Measurements from ENCODE around the gene MFAP2.

Gene MFAP2

GRCh38 chr1:16969057-16969611 is 11.3 kb downstream of the MFAP2 start:
- Histone ChIP-seq H3K27ac (no peak overlapping the region), H3K36me3 (ENCODE audit: insufficient read depth) (no peaks in the 10 kb centered on the region), H3K27me3 (ENCODE audit: insufficient read depth, low read depth) (no peaks in the 10 kb centered on the region), H4K20me1 (ENCODE audit: insufficient read depth) (no peaks in the 10 kb centered on the region), H3K79me2 (ENCODE audit: insufficient read depth, low read depth) (no peaks in the 10 kb centered on the region), H3K4me1 (ENCODE audit: low read depth, poor library complexity, severe bottlenecking) (no peaks in the 10 kb centered on the region), H3K9ac (no peak overlapping the region), H3K4me2 (no peak overlapping the region), H2AFZ (ENCODE audit: low read depth) (no peak overlapping the region), H3K4me3 (IDR thresholded peaks at IDR 0.05; ENCODE audit: insufficient read depth, low read depth, low read length) (no peak overlapping the region)
- TF ChIP-seq CTCF (conservative IDR thresholded peaks at IDR 0.05; ENCODE audit: low read depth, low read length), result no peak

- no peak overlapping the region for H2AFZ ChIP-seq (ENCODE audit: low read depth)
- H3K27ac ChIP-seq, result no peak overlapping the region
- no peaks in the 10 kb centered on the region for H3K36me3 ChIP-seq (ENCODE audit: insufficient read depth)
- TF ChIP-seq CTCF (conservative IDR thresholded peaks at IDR 0.05; ENCODE audit: low read depth, low read length), result no peak
- no peaks in the 10 kb centered on the region for H3K4me1 ChIP-seq (ENCODE audit: low read depth, poor library complexity, severe bottlenecking)
- no peaks in the 10 kb centered on the region for H4K20me1 ChIP-seq (ENCODE audit: insufficient read depth)
- no peak overlapping the region for H3K4me2 ChIP-seq
- H3K79me2 ChIP-seq (ENCODE audit: insufficient read depth, low read depth), result no peaks in the 10 kb centered on the region
- no peaks in the 10 kb centered on the region for H3K27me3 ChIP-seq (ENCODE audit: insufficient read depth, low read depth)
- no peak overlapping the region for H3K4me3 ChIP-seq (IDR thresholded peaks at IDR 0.05; ENCODE audit: insufficient read depth, low read depth, low read length)
- H3K9ac ChIP-seq, result no peak overlapping the region
Observed at GRCh38 chr1:16968372-16968771, 12.0 kb downstream of the MFAP2 start.

GRCh38 chr1:16967962-16968361 is 12.5 kb downstream of the MFAP2 start:
- Histone ChIP-seq H3K27ac (no peak overlapping the region), H3K27me3 (ENCODE audit: insufficient read depth, low read depth) (no peaks in the 10 kb centered on the region), H3K4me2 (no peak overlapping the region), H3K9ac (no peak overlapping the region), H2AFZ (ENCODE audit: low read depth) (no peak overlapping the region), H3K4me1 (ENCODE audit: low read depth, poor library complexity, severe bottlenecking) (no peaks in the 10 kb centered on the region), H3K79me2 (ENCODE audit: insufficient read depth, low read depth) (no peaks in the 10 kb centered on the region), H3K4me3 (IDR thresholded peaks at IDR 0.05; ENCODE audit: insufficient read depth, low read depth, low read length) (no peak overlapping the region), H4K20me1 (ENCODE audit: insufficient read depth) (no peaks in the 10 kb centered on the region), H3K36me3 (ENCODE audit: insufficient read depth) (no peaks in the 10 kb centered on the region)
- TF ChIP-seq CTCF (conservative IDR thresholded peaks at IDR 0.05; ENCODE audit: low read depth, low read length), result no peak

GRCh38 chr1:16967095-16967575 is 13.3 kb downstream of the MFAP2 start:
- H3K27me3 ChIP-seq (ENCODE audit: insufficient read depth, low read depth), result no peaks in the 10 kb centered on the region
- no peak overlapping the region for H3K4me2 ChIP-seq
- H3K4me3 ChIP-seq (IDR thresholded peaks at IDR 0.05; ENCODE audit: insufficient read depth, low read depth, low read length), result no peak overlapping the region
- H4K20me1 ChIP-seq (ENCODE audit: insufficient read depth), result no peaks in the 10 kb centered on the region
- no peak overlapping the region for H3K9ac ChIP-seq
- no peaks in the 10 kb centered on the region for H3K4me1 ChIP-seq (ENCODE audit: low read depth, poor library complexity, severe bottlenecking)
- H3K79me2 ChIP-seq (ENCODE audit: insufficient read depth, low read depth), result no peaks in the 10 kb centered on the region
- no peak for TF ChIP-seq CTCF (conservative IDR thresholded peaks at IDR 0.05; ENCODE audit: low read depth, low read length)
- H3K36me3 ChIP-seq (ENCODE audit: insufficient read depth), result no peaks in the 10 kb centered on the region
- H2AFZ ChIP-seq (ENCODE audit: low read depth), result no peak overlapping the region
- no peak overlapping the region for H3K27ac ChIP-seq
